NCI-H524 (cell line): Measurements from ENCODE around the gene ANKRD45.
"Not testable (repeated sequence)": the region's sequence is repeated elsewhere in the genome, so short reads cannot be mapped to it uniquely, and the experiment has no call there.

Experiments used
- DNase-seq, 2 experiments: peaks; one replicate each; lab custom pipeline; 2025; lab: John Stamatoyannopoulos, UW

ANKRD45 gene

DNA sequence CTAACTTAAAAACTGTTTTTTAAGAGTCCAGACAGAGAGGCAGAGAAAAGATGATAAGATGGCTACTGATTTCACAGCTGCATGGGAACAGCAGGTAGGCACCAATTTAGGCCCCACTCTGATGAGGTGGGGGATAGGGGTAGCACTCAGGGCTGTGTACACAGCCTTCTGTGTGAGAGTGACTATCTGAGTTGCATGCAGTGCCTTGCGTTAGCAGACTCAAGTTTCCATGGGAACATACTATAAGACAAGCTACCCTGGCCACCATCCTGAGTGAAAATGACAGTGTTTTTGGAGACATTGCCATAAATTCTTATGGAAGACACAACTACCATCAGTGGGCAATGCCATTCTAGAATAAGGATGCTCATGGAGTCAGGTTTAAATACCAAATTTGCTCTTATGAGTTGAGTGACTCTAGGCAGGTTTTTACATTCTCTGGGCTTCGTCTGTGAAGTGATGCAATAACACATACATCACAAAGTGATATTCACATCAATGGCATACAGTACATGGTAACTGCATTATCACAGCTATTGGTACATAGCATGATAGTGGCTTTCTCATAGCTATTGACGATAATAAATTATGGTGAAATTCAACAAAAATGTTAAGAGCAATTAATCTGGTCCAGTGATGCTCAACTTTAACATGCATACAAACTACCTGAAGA lies 97.3 kb downstream of the ANKRD45 start:
- DNase-seq: no peak

DNA sequence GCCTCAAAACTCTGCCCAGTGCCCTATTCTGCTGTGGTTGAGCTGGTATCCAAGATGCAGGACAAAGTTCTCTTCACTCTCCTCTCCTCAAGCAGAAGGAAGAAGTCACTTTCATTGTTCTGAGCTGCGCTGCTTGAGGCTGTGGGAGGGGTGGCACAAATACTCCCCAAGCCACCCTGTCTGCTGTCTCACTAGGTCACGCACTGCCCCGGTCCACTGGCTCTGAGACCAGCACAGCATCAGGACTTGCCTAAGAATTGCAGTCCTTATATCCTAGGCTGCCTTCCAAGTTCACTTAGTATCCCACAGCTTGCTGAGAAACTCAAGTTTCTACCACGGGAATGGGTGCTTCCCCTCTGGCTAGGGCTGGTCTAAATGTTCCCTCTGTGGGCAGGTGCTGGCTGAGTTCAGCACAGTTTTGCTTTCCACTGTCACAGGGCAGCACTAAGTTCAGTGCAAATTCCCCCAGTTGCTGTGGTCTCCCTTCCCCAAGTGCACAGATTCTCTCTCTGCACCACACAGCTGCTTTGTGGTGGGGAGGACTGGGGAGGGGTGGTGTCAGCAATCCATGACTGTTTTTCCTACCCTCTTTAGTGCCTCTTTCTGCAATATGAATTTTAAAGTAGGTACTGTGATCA lies 99.2 kb downstream of the ANKRD45 start:
- no peak for DNase-seq

GRCh38 chr1:173568483-173568882 lies 101.2 kb downstream of the ANKRD45 start:
- no peak for DNase-seq

GRCh38 chr1:173563846-173564245 lies 105.8 kb downstream of the ANKRD45 start:
- DNase-seq: not testable (repeated sequence)

GRCh38 chr1:173562813-173563212 lies 106.8 kb downstream of the ANKRD45 start:
- no peak for DNase-seq

GRCh38 chr1:173561263-173561662 lies 108.4 kb downstream of the ANKRD45 start:
- no peak for DNase-seq

- DNase-seq: no peak
These were observed 109.3 kb downstream of the ANKRD45 start for GRCh38 chr1:173560285-173560880.
